Measurements from ENCODE around the gene RASGRP2.

RASGRP2 gene

GRCh38 chr11:64723907-64724862 is 19.8 kb downstream of the RASGRP2 start:
- in situ Hi-C loops (cut with HindIII; ENCODE audit: low sequenced_read_pairs) = no loop called here
- no peak overlapping the region for H3K4me3 ChIP-seq (ENCODE audit: low read depth, low read length)
- no peak for DNase-seq (ENCODE audit: low read depth)
- TF ChIP-seq, protein P1, sequence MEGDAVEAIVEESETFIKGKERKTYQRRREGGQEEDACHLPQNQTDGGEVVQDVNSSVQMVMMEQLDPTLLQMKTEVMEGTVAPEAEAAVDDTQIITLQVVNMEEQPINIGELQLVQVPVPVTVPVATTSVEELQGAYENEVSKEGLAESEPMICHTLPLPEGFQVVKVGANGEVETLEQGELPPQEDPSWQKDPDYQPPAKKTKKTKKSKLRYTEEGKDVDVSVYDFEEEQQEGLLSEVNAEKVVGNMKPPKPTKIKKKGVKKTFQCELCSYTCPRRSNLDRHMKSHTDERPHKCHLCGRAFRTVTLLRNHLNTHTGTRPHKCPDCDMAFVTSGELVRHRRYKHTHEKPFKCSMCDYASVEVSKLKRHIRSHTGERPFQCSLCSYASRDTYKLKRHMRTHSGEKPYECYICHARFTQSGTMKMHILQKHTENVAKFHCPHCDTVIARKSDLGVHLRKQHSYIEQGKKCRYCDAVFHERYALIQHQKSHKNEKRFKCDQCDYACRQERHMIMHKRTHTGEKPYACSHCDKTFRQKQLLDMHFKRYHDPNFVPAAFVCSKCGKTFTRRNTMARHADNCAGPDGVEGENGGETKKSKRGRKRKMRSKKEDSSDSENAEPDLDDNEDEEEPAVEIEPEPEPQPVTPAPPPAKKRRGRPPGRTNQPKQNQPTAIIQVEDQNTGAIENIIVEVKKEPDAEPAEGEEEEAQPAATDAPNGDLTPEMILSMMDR (IDR thresholded peaks at IDR 0.05; ENCODE audit: low read depth, low read length, missing control alignments) = no peak

DNA sequence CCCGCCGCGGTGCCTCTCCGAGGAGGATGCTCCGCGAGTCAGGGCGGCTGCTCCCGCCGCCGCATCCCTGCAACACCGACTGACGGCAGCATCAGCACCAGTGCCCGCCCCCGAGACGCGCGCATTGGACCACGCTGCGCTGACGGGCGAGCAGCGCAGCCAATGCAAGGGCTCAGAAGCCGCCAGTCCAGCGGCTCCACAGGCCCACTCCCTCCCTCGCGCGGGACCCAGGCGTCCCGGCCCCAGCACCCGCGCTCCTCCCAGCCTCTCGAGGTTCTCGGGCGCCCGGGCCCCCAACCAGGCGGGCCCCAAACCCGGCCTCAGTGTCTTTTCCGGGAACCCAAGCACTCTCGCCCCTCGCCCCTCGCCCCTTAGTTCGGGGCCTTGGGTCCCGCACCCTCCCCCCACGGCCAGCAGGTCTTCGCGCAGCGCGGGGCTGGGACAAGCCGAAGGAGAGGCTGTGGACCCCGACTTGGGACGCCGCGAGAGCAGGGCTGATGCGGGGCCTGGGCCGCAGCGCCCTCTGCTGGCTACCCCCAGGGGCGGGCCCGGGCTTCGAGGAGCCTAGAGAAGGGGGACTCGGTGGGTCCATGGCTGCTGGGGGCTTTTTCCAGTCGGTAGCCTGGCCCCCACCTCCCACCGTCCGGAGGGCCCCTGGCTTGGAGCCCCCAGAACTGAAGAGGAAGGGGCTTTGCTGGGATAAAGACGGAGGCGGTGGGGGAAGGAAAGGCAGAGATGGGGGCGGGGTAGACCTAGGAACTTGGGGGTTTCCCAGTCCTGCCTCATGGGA is 20.6 kb downstream of the RASGRP2 start, which contains the start of gene NRXN2:
Gene NRXN2 (minus strand): TSS at position 81 of the 790 bp plus-strand sequence. CDS start 9,498 bp downstream, outside the sequence.
- in situ Hi-C loops (cut with HindIII; ENCODE audit: low sequenced_read_pairs) = no loop called here
- TF ChIP-seq, protein P1 (IDR thresholded peaks at IDR 0.05; ENCODE audit: low read depth, low read length, missing control alignments) = peak; percentile 96
- DNase-seq (ENCODE audit: low read depth) = peak; percentile 23
- H3K4me3 ChIP-seq (ENCODE audit: low read depth, low read length) = peak within 1 kb of the TSS; percentile 60

DNA sequence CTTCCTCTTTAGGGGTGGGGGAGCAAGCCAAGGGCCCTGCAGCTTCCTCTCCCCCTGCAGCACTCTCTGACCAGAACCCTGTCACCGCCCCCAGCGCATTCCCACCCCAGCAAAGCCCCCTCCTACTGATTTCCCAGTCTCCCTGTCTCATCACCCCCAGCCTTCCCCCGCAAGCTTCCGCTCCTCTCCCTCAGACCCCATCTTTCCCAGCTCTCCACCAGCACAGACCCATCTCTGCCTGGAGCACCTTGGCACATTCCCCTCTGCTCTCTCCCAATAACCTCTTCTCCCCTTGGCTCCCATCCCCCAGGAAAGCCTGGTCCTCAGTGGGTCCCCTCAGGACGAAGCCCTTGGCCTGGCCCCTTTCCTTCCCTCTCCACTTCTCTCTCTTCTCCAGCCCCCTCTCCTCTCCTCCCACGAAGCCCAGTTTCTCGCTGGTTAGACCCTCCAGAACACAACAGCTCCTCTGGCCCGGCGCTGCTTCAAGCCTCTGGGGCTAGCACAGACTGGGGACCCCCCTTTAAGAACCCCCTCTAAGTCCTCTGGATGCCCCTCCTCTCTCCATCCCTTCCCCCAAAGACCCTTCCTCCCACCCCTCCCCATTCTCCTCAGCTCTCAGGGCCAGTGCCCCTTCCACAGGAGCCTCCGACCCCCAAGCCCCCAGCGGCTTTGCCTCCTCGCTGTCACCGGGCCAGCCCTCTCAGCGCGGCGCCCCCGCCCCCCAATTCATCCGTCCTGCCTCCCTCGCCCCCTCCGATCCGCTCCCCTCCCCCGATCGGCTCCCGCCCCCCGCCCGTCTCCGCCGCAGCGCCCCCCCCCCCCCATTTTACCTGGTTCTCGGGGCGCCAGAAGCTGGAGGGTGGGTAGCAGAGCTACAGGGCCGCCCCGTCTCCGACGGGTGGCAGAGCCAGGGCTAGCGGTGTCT is 21.5 kb downstream of the RASGRP2 start:
- TF ChIP-seq, protein P1 (IDR thresholded peaks at IDR 0.05; ENCODE audit: low read depth, low read length, missing control alignments) = no peak
- H3K4me3 ChIP-seq (ENCODE audit: low read depth, low read length) = no peak overlapping the region
- DNase-seq (ENCODE audit: low read depth) = no peak
- in situ Hi-C loops (cut with HindIII; ENCODE audit: low sequenced_read_pairs) = no loop called here

DNA sequence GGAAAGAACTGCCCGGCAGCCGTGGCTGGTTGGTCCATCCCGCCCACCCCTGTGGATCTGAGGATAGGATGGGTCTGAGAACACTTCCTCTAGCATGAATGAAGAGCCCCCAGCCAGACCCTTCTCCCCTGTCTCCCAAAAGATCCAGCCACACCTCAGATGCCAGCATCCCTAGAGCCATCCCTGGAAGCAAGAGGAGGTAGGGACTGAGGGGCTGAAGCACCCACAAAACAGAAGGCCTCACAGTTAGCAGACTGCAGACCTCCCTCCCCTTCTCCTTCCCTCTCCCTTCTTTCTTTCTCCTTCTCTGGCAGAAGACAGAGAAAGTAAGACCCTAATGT is 22.6 kb downstream of the RASGRP2 start:
- in situ Hi-C loops (cut with HindIII; ENCODE audit: low sequenced_read_pairs) = no loop called here
- DNase-seq (ENCODE audit: low read depth) = no peak
- TF ChIP-seq, protein P1 (IDR thresholded peaks at IDR 0.05; ENCODE audit: low read depth, low read length, missing control alignments) = no peak
- no peak overlapping the region for H3K4me3 ChIP-seq (ENCODE audit: low read depth, low read length)

GRCh38 chr11:64720640-64721358 is 23.1 kb downstream of the RASGRP2 start:
- in situ Hi-C loops (cut with HindIII; ENCODE audit: low sequenced_read_pairs) = no loop called here
- TF ChIP-seq, protein P1 (IDR thresholded peaks at IDR 0.05; ENCODE audit: low read depth, low read length, missing control alignments) = no peak
- H3K4me3 ChIP-seq (ENCODE audit: low read depth, low read length) = no peak overlapping the region
- no peak for DNase-seq (ENCODE audit: low read depth)

Measured in astrocyte of the cerebellum (primary cell).